ENCODE measurements around the gene CDKAL1. TPM values are rescaled to one million over a fixed set of nuclear protein-coding genes. Genes with fewer than 3 reads are reported as not detected.

The CDKAL1 gene
- total RNA-seq, 1 donor from 2014 or later, result 34.3 TPM

GRCh38 chr6:20816126-20816525, 281.9 kb downstream of the CDKAL1 start:
- Mint-ChIP-seq H3K27me3 (no peaks in the 10 kb centered on the region), H3K4me1 (ENCODE audit: low read depth) (peaks cover 11% of the 10 kb centered on the region), H3K27ac (no peak overlapping the region), H3K4me3 (ENCODE audit: low read depth) (no peak overlapping the region), H3K9me3 (ENCODE audit: low read depth) (peaks cover 18% of the 10 kb centered on the region), H3K36me3 (ENCODE audit: insufficient read depth) (peaks cover 20% of the 10 kb centered on the region)
- no peak for DNase-seq (ENCODE audit: low spot score, unreplicated experiment)
- TF ChIP-seq, protein P1, sequence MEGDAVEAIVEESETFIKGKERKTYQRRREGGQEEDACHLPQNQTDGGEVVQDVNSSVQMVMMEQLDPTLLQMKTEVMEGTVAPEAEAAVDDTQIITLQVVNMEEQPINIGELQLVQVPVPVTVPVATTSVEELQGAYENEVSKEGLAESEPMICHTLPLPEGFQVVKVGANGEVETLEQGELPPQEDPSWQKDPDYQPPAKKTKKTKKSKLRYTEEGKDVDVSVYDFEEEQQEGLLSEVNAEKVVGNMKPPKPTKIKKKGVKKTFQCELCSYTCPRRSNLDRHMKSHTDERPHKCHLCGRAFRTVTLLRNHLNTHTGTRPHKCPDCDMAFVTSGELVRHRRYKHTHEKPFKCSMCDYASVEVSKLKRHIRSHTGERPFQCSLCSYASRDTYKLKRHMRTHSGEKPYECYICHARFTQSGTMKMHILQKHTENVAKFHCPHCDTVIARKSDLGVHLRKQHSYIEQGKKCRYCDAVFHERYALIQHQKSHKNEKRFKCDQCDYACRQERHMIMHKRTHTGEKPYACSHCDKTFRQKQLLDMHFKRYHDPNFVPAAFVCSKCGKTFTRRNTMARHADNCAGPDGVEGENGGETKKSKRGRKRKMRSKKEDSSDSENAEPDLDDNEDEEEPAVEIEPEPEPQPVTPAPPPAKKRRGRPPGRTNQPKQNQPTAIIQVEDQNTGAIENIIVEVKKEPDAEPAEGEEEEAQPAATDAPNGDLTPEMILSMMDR (IDR thresholded peaks at IDR 0.05; ENCODE audit: unreplicated experiment), result no peak

DNA sequence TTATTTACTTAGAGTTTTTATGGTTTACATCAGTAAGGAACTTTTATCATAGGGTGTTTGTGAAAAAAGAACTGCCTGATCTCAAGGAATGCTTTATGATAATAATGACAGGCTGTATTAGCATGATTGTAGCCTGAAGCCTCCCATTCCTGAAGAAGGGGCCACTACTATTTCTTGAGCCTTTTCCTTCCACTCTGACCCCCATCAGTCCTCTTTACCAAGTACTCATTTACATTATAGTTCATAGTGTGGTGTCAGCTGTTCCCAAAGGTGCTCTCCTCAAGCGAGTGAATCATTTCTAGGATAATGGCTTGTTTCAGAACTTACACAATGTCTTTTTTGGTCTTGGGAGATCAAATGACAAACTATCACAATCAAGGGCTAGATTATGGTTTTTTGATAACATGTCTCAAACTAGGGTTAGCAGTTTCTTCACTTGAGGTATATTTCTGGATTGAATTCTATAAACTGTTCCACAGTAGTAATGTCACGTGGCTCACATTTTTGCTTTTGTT, 283.6 kb downstream of the CDKAL1 start:
- H3K4me3 Mint-ChIP-seq (ENCODE audit: low read depth), result no peak overlapping the region
- H3K4me1 Mint-ChIP-seq (ENCODE audit: low read depth), result peaks cover 6% of the 10 kb centered on the region
- TF ChIP-seq, protein P1 (IDR thresholded peaks at IDR 0.05; ENCODE audit: unreplicated experiment), result no peak
- no peaks in the 10 kb centered on the region for H3K27me3 Mint-ChIP-seq
- peaks cover 21% of the 10 kb centered on the region for H3K36me3 Mint-ChIP-seq (ENCODE audit: insufficient read depth)
- no peak overlapping the region for H3K27ac Mint-ChIP-seq
- peaks cover 18% of the 10 kb centered on the region for H3K9me3 Mint-ChIP-seq (ENCODE audit: low read depth)
- DNase-seq (ENCODE audit: low spot score, unreplicated experiment), result no peak

DNA sequence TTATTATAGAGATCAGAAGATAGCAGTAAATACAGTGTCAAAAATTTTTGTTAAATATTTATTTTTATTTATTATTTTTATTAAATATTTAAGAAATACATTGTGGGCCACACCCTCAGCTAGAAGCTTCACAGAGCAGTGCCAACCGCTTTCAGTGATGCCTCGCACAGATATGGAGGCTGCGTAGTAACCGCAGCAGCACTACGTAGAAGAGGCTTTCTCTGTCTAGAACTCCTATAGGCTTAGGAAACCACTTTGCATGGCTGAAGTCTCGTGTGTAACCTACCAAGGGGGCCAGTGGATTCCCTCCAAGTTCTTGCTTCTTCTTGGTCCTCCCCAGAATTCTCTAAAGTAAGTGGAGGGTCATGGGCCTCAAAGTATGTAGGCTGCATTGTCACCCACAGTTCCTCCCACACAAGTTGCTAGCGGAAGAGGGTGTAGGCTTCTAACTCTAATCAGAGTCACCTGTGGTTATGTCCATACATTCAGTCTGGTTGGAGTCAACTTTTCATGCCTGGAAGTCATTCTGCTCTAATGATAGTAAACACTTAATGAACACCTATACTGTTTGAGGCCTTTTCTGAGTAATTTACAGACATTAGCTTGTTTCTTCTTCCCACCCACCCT, 285.6 kb downstream of the CDKAL1 start:
- Mint-ChIP-seq H3K27ac (no peak overlapping the region), H3K4me1 (ENCODE audit: low read depth) (peaks cover 6% of the 10 kb centered on the region), H3K9me3 (ENCODE audit: low read depth) (peaks cover 6% of the 10 kb centered on the region), H3K4me3 (ENCODE audit: low read depth) (no peak overlapping the region), H3K27me3 (no peaks in the 10 kb centered on the region), H3K36me3 (ENCODE audit: insufficient read depth) (peaks cover 12% of the 10 kb centered on the region)
- no peak for DNase-seq (ENCODE audit: low spot score, unreplicated experiment)
- TF ChIP-seq, protein P1 (IDR thresholded peaks at IDR 0.05; ENCODE audit: unreplicated experiment), result no peak

GRCh38 chr6:20826378-20826777, 292.1 kb downstream of the CDKAL1 start:
- no peak for DNase-seq (ENCODE audit: low spot score, unreplicated experiment)
- H3K27ac Mint-ChIP-seq, result no peak overlapping the region
- TF ChIP-seq, protein P1 (IDR thresholded peaks at IDR 0.05; ENCODE audit: unreplicated experiment), result no peak
- H3K4me3 Mint-ChIP-seq (ENCODE audit: low read depth), result no peak overlapping the region
- no peaks in the 10 kb centered on the region for H3K27me3 Mint-ChIP-seq
- peaks cover 16% of the 10 kb centered on the region for H3K4me1 Mint-ChIP-seq (ENCODE audit: low read depth)
- peaks cover 6% of the 10 kb centered on the region for H3K9me3 Mint-ChIP-seq (ENCODE audit: low read depth)
- H3K36me3 Mint-ChIP-seq (ENCODE audit: insufficient read depth), result peaks cover 12% of the 10 kb centered on the region

DNA sequence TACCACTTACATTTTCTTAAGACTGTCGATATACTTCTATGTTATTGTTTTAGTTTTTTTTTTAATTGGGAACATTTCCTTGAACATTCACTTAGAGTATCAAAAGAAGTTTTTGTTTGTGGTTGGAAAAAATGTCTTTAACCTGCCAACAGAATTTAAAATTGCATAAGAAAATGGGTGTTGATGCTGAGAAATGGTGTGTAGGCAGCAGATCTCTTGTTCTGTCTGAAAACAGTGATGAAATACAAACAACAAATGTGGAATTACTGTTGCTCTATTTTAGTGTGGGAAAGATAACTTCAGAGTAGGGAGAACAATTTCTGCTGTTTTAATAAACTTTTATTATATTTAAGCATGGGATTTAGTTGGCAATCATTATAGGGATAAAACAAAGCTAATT, 293.5 kb downstream of the CDKAL1 start:
- TF ChIP-seq, protein P1 (IDR thresholded peaks at IDR 0.05; ENCODE audit: unreplicated experiment), result no peak
- Mint-ChIP-seq H3K4me3 (ENCODE audit: low read depth) (no peak overlapping the region), H3K27me3 (no peaks in the 10 kb centered on the region), H3K4me1 (ENCODE audit: low read depth) (peaks cover 16% of the 10 kb centered on the region), H3K36me3 (ENCODE audit: insufficient read depth) (peaks cover 10% of the 10 kb centered on the region), H3K9me3 (ENCODE audit: low read depth) (peaks cover 6% of the 10 kb centered on the region), H3K27ac (no peak overlapping the region)
- DNase-seq (ENCODE audit: low spot score, unreplicated experiment), result no peak

All from progenitor cell of endocrine pancreas (in vitro differentiated cells).